Liver (tissue), 3 donors: ENCODE measurements around the gene KDM4C.

Experiments used
- CTCF ChIP-seq: fragments of 150-350 bp; IDR thresholded peaks from 2 replicates; pipeline ENCODE4 v1.5.1; 2017; ENCODE audit warnings: improper control_type of control experiment, low read depth, low read length; ENCODE audit not compliant: missing input control
- EGR1 ChIP-seq, 2 donors: IDR thresholded peaks; 2 replicates each; pipeline ENCODE4 v1.6.1; 2016 to 2018; ENCODE audit warnings: antibody characterized with exemption in 2 of 2, low read depth in 2 of 2
- FOXA1 ChIP-seq: IDR thresholded peaks from 2 replicates; pipeline ENCODE4 v1.6.1; 2016; ENCODE audit warnings: antibody characterized with exemption
- GABPA ChIP-seq, 2 donors: IDR thresholded peaks in 1 of 2; conservative IDR thresholded peaks in 1 of 2; 2 replicates each; pipeline ENCODE4 v1.6.1; 2016; ENCODE audit warnings: antibody characterized with exemption in 2 of 2, mild to moderate bottlenecking in 1 of 2, moderate library complexity in 1 of 2
- HNF4G ChIP-seq: IDR thresholded peaks from 2 replicates; pipeline ENCODE4 v1.6.1; 2016; ENCODE audit warnings: antibody characterized with exemption
- JUND ChIP-seq, 2 donors: IDR thresholded peaks; 2 replicates each; pipeline ENCODE4 v1.6.1; 2016; ENCODE audit warnings: antibody characterized with exemption in 2 of 2
- MAX ChIP-seq: IDR thresholded peaks from 2 replicates; pipeline ENCODE4 v1.6.1; 2016; ENCODE audit warnings: antibody characterized with exemption
- RAD21 ChIP-seq, 2 donors: IDR thresholded peaks; 2 replicates each; pipeline ENCODE4 v1.6.1; 2016; ENCODE audit warnings: antibody characterized with exemption in 2 of 2, mild to moderate bottlenecking in 2 of 2
- REST ChIP-seq: IDR thresholded peaks from 2 replicates; pipeline ENCODE4 v1.6.1; 2016; ENCODE audit warnings: antibody characterized with exemption, mild to moderate bottlenecking
- RXRA ChIP-seq, 2 donors: IDR thresholded peaks; 2 replicates each; pipeline ENCODE4 v1.6.1; 2017 to 2018; ENCODE audit warnings: antibody characterized with exemption in 2 of 2, mild to moderate bottlenecking in 1 of 2
- SP1 ChIP-seq: IDR thresholded peaks from 2 replicates; pipeline ENCODE4 v1.6.1; 2018; ENCODE audit warnings: antibody characterized with exemption, mild to moderate bottlenecking
- TAF1 ChIP-seq: conservative IDR thresholded peaks from 2 replicates; pipeline ENCODE4 v1.6.1; 2016; ENCODE audit warnings: antibody characterized with exemption, mild to moderate bottlenecking
- YY1 ChIP-seq: IDR thresholded peaks from 2 replicates; pipeline ENCODE4 v1.6.1; 2016; ENCODE audit warnings: antibody characterized with exemption, mild to moderate bottlenecking
- ZBTB33 ChIP-seq: IDR thresholded peaks from 2 replicates; pipeline ENCODE4 v1.6.1; 2016; ENCODE audit warnings: antibody characterized with exemption
- donor health status: healthy.
- donor health status: healthy.

GRCh38 chr9:6946583-6947166 lies 188.9 kb downstream of the KDM4C start:
- no peak for TF ChIP-seq JUND (IDR thresholded peaks at IDR 0.05)
- no peak for TF ChIP-seq SP1
- TF ChIP-seq CTCF, result no peak
- no peak for TF ChIP-seq ZBTB33
- TF ChIP-seq MAX, result no peak
- TF ChIP-seq GABPA (IDR thresholded peaks at IDR 0.05 in 1 of 2, conservative IDR thresholded peaks at IDR 0.05 in 1 of 2), result no peak
- no peak for TF ChIP-seq RAD21 (IDR thresholded peaks at IDR 0.05)
- TF ChIP-seq YY1, result no peak
- no peak for TF ChIP-seq RXRA (IDR thresholded peaks at IDR 0.05)
- no peak for TF ChIP-seq TAF1
- TF ChIP-seq REST, result no peak
- TF ChIP-seq FOXA1, result no peak
- TF ChIP-seq EGR1 (IDR thresholded peaks at IDR 0.05; ENCODE audit: low read depth in 2 of 2), result no peak
- TF ChIP-seq HNF4G, result no peak
